ENCODE results near the gene CENPL.
"Not testable (repeated sequence)": the region's sequence is repeated elsewhere in the genome, so short reads cannot be mapped to it uniquely, and the experiment has no call there.

Gene CENPL

GRCh38 chr1:173862769-173863223, 38.1 kb upstream of the CENPL start:
- Histone ChIP-seq H3K27ac (ENCODE audit: extremely low read depth, low read depth, low read length) (no peak overlapping the region), H3K4me1 (ENCODE audit: control insufficient read depth, insufficient read depth, low read length) (no peaks in the 10 kb centered on the region), H3K36me3 (ENCODE audit: control insufficient read depth in 2 of 2, insufficient read depth in 1 of 2, low read length in 2 of 2) (peaks cover 35 to 84% of the 10 kb centered on the region in 2 experiments), H3K4me3 (ENCODE audit: low read depth, low read length) (no peak overlapping the region), H3K9me3 (ENCODE audit: control insufficient read depth, insufficient read depth, low read depth, low read length) (no peaks in the 10 kb centered on the region)
- TF ChIP-seq ZNF660 (tag by site-specific recombination; IDR thresholded peaks at IDR 0.05) (peak; percentile 10; the same call in 1 of the 2 replicates), ZBTB48 (tag by site-specific recombination; IDR thresholded peaks at IDR 0.05) (no peak)
- POLR2A ChIA-PET, result interaction anchor here (1.0 to 2.8 kb wide), 3 partner anchors 11 to 386 kb away, joined by 4 to 11 read pairs (median 4); partner anchors contain the start of genes CENPL, DARS2 and PRDX6
- CTCF ChIA-PET, result no interaction called here

DNA sequence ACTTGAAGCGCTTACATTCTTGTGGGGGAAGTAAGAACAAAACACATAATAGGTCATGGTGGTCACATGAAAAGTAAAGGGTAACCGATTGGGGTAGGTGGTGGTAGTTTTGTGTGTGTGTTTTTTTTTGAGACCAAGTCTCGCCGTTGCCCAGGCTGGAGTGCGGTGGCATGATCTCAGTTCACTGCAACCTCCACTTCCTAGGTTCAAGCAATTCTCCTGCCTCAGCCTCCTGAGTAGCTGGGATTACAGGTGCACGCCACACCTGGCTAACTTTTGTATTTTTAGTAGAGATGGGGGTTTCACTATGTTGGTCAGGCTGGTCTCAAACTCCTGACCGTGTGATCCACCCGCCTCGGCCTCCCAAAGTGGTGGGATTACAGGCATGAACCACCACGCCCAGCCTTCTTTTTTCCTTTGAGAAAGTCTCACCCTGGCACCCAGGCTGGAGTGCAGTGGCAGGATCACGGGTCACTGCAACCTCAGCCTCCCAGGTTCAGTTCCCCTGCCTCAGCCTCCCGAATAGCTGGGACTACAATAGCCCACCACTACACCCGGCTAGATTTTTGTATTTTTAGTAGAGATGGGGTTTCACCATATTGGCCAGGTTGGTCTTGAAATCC, 37.6 kb upstream of the CENPL start:
- not testable (repeated sequence) for H3K4me1 ChIP-seq (ENCODE audit: control insufficient read depth, insufficient read depth, low read length); H3K4me3 ChIP-seq (ENCODE audit: low read depth, low read length); H3K27ac ChIP-seq (ENCODE audit: extremely low read depth, low read depth, low read length); H3K9me3 ChIP-seq (ENCODE audit: control insufficient read depth, insufficient read depth, low read depth, low read length)
- ChIA-PET CTCF (interaction anchor here (0.7 kb wide), 1 partner anchor 927 kb away, joined by 3 read pairs; no protein-coding TSS in a partner anchor), POLR2A (interaction anchor here (0.6 to 2.8 kb wide), 7 partner anchors 10 to 1375 kb away, joined by 3 to 11 read pairs (median 4); partner anchors contain the start of genes KLHL20 and PRDX6)
- TF ChIP-seq, protein P1, sequence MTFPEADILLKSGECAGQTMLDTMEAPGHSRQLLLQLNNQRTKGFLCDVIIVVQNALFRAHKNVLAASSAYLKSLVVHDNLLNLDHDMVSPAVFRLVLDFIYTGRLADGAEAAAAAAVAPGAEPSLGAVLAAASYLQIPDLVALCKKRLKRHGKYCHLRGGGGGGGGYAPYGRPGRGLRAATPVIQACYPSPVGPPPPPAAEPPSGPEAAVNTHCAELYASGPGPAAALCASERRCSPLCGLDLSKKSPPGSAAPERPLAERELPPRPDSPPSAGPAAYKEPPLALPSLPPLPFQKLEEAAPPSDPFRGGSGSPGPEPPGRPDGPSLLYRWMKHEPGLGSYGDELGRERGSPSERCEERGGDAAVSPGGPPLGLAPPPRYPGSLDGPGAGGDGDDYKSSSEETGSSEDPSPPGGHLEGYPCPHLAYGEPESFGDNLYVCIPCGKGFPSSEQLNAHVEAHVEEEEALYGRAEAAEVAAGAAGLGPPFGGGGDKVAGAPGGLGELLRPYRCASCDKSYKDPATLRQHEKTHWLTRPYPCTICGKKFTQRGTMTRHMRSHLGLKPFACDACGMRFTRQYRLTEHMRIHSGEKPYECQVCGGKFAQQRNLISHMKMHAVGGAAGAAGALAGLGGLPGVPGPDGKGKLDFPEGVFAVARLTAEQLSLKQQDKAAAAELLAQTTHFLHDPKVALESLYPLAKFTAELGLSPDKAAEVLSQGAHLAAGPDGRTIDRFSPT (tag by site-specific recombination; IDR thresholded peaks at IDR 0.05), result 0 out of 2 replicates have a peak, but pooled peaks have one; percentile 27
- TF ChIP-seq, protein P2, sequence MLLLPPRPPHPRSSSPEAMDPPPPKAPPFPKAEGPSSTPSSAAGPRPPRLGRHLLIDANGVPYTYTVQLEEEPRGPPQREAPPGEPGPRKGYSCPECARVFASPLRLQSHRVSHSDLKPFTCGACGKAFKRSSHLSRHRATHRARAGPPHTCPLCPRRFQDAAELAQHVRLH (tag by site-specific recombination; IDR thresholded peaks at IDR 0.05), result peak; percentile 68; the same call in 1 of the 2 replicates
- 0 out of 2 replicates have a peak, but pooled peaks have one; percentile 13 for TF ChIP-seq ZNF600 (tag by site-specific recombination; IDR thresholded peaks at IDR 0.05)
- 0 out of 2 replicates have a peak, but pooled peaks have one; percentile 8 for TF ChIP-seq REST (tag by site-specific recombination; IDR thresholded peaks at IDR 0.05)
- peaks cover 37 to 86% of the 10 kb centered on the region in 2 experiments for H3K36me3 ChIP-seq (ENCODE audit: control insufficient read depth in 2 of 2, insufficient read depth in 1 of 2, low read length in 2 of 2)

DNA sequence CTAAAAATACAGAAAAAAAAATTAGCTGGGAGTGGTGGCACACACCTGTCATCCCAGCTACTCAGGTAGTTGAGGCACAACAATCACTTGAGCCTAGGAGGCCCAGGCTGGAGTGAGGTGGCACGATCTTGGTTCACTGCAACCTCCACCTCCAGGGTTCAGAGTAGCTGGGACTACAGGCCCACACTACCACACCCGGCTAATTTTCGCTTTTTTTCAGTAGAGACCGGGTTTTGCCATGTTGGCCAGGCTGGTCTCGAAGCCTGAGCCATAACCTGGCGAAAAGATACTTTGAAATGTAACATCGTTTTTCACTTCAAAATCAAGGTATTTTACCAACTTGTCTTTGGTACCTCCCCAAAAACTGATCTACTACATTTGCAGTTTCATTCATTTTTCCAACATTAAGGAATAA, 37.1 kb upstream of the CENPL start:
- Histone ChIP-seq H3K4me3 (ENCODE audit: low read depth, low read length) (no peak overlapping the region), H3K4me1 (ENCODE audit: control insufficient read depth, insufficient read depth, low read length) (no peaks in the 10 kb centered on the region), H3K9me3 (ENCODE audit: control insufficient read depth, insufficient read depth, low read depth, low read length) (no peaks in the 10 kb centered on the region), H3K27ac (ENCODE audit: extremely low read depth, low read depth, low read length) (no peak overlapping the region), H3K36me3 (ENCODE audit: control insufficient read depth in 2 of 2, insufficient read depth in 1 of 2, low read length in 2 of 2) (peaks cover 33 to 86% of the 10 kb centered on the region in 2 experiments)
- ChIA-PET CTCF (interaction anchor here (0.7 kb wide), 1 partner anchor 927 kb away, joined by 3 read pairs; no protein-coding TSS in a partner anchor), POLR2A (interaction anchor here (0.6 to 2.8 kb wide), 7 partner anchors 10 to 1374 kb away, joined by 3 to 11 read pairs (median 4); partner anchors contain the start of genes KLHL20 and PRDX6)
- TF ChIP-seq ZNF362 (tag by site-specific recombination; IDR thresholded peaks at IDR 0.05) (peak; percentile 11; the same call in 1 of the 2 replicates), ZNF2 (tag by site-specific recombination; IDR thresholded peaks at IDR 0.05) (no peak; the same call in 1 of the 2 replicates)
- TF ChIP-seq, protein P3, sequence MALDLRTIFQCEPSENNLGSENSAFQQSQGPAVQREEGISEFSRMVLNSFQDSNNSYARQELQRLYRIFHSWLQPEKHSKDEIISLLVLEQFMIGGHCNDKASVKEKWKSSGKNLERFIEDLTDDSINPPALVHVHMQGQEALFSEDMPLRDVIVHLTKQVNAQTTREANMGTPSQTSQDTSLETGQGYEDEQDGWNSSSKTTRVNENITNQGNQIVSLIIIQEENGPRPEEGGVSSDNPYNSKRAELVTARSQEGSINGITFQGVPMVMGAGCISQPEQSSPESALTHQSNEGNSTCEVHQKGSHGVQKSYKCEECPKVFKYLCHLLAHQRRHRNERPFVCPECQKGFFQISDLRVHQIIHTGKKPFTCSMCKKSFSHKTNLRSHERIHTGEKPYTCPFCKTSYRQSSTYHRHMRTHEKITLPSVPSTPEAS (tag by site-specific recombination; IDR thresholded peaks at IDR 0.05), result no peak

All from HEK293 (cell line).